ELR (cell line): ENCODE data around the gene PRAMEF20.
"Not testable (repeated sequence)": the region's sequence is repeated elsewhere in the genome, so short reads cannot be mapped to it uniquely, and the experiment has no call there.

ENCODE experiments used
- DNase-seq: peaks from one replicate; pipeline ENCODE4 v3.0.0-alpha.2; 2015; ENCODE audit warnings: low read depth

Gene PRAMEF20

GRCh38 chr1:13410150-13410549, at the start of gene PRAMEF20:
TSS of gene PRAMEF20 (plus strand) at chr1:13410450. CDS start at chr1:13416355, 5,905 bp downstream.
- DNase-seq, result not testable (repeated sequence)

- not testable (repeated sequence) for DNase-seq
Measured at GRCh38 chr1:13362364-13362763, 47.9 kb upstream of the PRAMEF20 start.

GRCh38 chr1:13364928-13365327, 45.3 kb upstream of the PRAMEF20 start:
- not testable (repeated sequence) for DNase-seq

GRCh38 chr1:13366536-13366935, 43.7 kb upstream of the PRAMEF20 start:
- DNase-seq, result not testable (repeated sequence)

- DNase-seq, result not testable (repeated sequence)
Measured at GRCh38 chr1:13368544-13368943, 41.7 kb upstream of the PRAMEF20 start.

GRCh38 chr1:13378983-13379382, 31.3 kb upstream of the PRAMEF20 start:
- DNase-seq, result not testable (repeated sequence)

- DNase-seq, result not testable (repeated sequence)
Measured at GRCh38 chr1:13380380-13380779, 29.9 kb upstream of the PRAMEF20 start.

GRCh38 chr1:13389332-13389731, 20.9 kb upstream of the PRAMEF20 start, which contains the start of gene PRAMEF17:
TSS of gene PRAMEF17 (plus strand) at chr1:13389632. CDS start at chr1:13389658, 26 bp downstream.
- DNase-seq, result not testable (repeated sequence)

GRCh38 chr1:13393004-13393403, 17.2 kb upstream of the PRAMEF20 start:
- not testable (repeated sequence) for DNase-seq

GRCh38 chr1:13394761-13395160, 15.5 kb upstream of the PRAMEF20 start:
- not testable (repeated sequence) for DNase-seq

- DNase-seq, result not testable (repeated sequence)
Measured at GRCh38 chr1:13395311-13395710, 14.9 kb upstream of the PRAMEF20 start.

- DNase-seq, result no peak
Measured at GRCh38 chr1:13407811-13408210, 2.4 kb upstream of the PRAMEF20 start.

GRCh38 chr1:13430495-13430894, 20.2 kb downstream of the PRAMEF20 start:
- DNase-seq, result no peak

GRCh38 chr1:13432251-13432650, 22.0 kb downstream of the PRAMEF20 start:
- no peak for DNase-seq

- not testable (repeated sequence) for DNase-seq
Measured at GRCh38 chr1:13433694-13434358, 23.6 kb downstream of the PRAMEF20 start.

- DNase-seq, result no peak
Measured at GRCh38 chr1:13435458-13435857, 25.2 kb downstream of the PRAMEF20 start.

GRCh38 chr1:13439104-13439783, 29.0 kb downstream of the PRAMEF20 start:
- not testable (repeated sequence) for DNase-seq

- DNase-seq, result no peak
Measured at GRCh38 chr1:13443335-13443979, 33.2 kb downstream of the PRAMEF20 start.

GRCh38 chr1:13450204-13450603, 40.0 kb downstream of the PRAMEF20 start:
- DNase-seq, result no peak

GRCh38 chr1:13451399-13451965, 41.2 kb downstream of the PRAMEF20 start:
- DNase-seq, result no peak

- DNase-seq, result no peak
Measured at GRCh38 chr1:13456904-13457532, 46.8 kb downstream of the PRAMEF20 start.

- DNase-seq, result no peak
Measured at GRCh38 chr1:13461977-13462376, 51.7 kb downstream of the PRAMEF20 start.
